GM12878 (cell line): ENCODE measurements around the gene TIAM1. TPM values are rescaled to one million over a fixed set of nuclear protein-coding genes. Genes with fewer than 3 reads are reported as not detected.

ENCODE experiments used
- ATAC-seq: fragments of 200-7000 bp; cut with Tn5 transposase; 3 replicates; pipeline ENCODE4 v1.9.1; 2020; ENCODE audit warnings: mild to moderate bottlenecking, moderate library complexity
- BruUV-seq: library from RNA; stranded (reverse); fragments of 400-500 nt; replicated peaks from 2 replicates; lab custom pipeline; 2021; lab: Mats Ljungman, UMichigan
- CTCF ChIA-PET: fragments of 300-600 bp; sonication (Branson Sonifier 250); formaldehyde crosslinking; extraction: SDS; loops from one replicate; lab custom pipeline; 2021; ENCODE audit warnings: inconsistent platforms; lab: Yijun Ruan, JAX
- POLR2A ChIA-PET: fragments of 350-600 bp; formaldehyde crosslinking; extraction: SDS; loops from one replicate; lab custom pipeline; 2021; ENCODE audit warnings: inconsistent platforms; lab: Charles Lee
- RAD21 ChIA-PET: fragments of 300-600 bp; sonication (Branson Sonifier 250); formaldehyde crosslinking; loops from one replicate; lab custom pipeline; 2023; ENCODE audit warnings: antibody characterized with exemption; ENCODE audit not compliant: unreplicated experiment; lab: Charles Lee
- SMC1A ChIA-PET: fragments of 300-600 bp; sonication (Branson Sonifier 250); formaldehyde crosslinking; loops from one replicate; lab custom pipeline; 2023; ENCODE audit not compliant: unreplicated experiment, uncharacterized antibody; lab: Charles Lee
- DNase-seq: peaks from one replicate; pipeline ENCODE4 v3.0.0-alpha.2; 2011; ENCODE audit warnings: low read depth, low spot score
- FAIRE-seq: peaks from 3 replicates; lab custom pipeline; 2011; peaks lifted over from hg19 to GRCh38; lab: Jason Lieb, UNC
- H2AFZ ChIP-seq: 2 replicates; pipeline ENCODE4 v1.6.0; 2011; ENCODE audit warnings: low read depth, low read length, control low read depth; ENCODE audit not compliant: control insufficient read depth
- H3K27ac ChIP-seq: 2 replicates; pipeline ENCODE4 v1.5.1; 2011; ENCODE audit warnings: control low read depth; ENCODE audit not compliant: control insufficient read depth, insufficient read depth
- H3K27me3 ChIP-seq, 2 experiments: replicated peaks in 1 of 2; 2 replicates each; pipeline versions ENCODE4 v1.6.0 to v1.6.1; 2011; ENCODE audit warnings: low read length in 1 of 2; ENCODE audit not compliant: control insufficient read depth in 2 of 2, insufficient read depth in 2 of 2
- H3K36me3 ChIP-seq, 2 experiments: 2 replicates each; pipeline ENCODE4 v1.5.1; 2011; ENCODE audit warnings: low read length in 1 of 2; ENCODE audit not compliant: control insufficient read depth in 2 of 2, insufficient read depth in 2 of 2
- H3K4me1 ChIP-seq: 2 replicates; pipeline ENCODE4 v1.6.1; 2011; ENCODE audit warnings: mild to moderate bottlenecking, low read length, moderate library complexity, mixed read lengths; ENCODE audit not compliant: control insufficient read depth, insufficient read depth
- H3K4me2 ChIP-seq: 2 replicates; pipeline ENCODE4 v1.6.0; 2011; ENCODE audit warnings: control low read depth; ENCODE audit not compliant: control insufficient read depth, insufficient read depth
- H3K4me3 ChIP-seq: fragments of 200-600 bp; sonication (generic); 2 replicates; pipeline ENCODE4 v1.5.1; 2016
- H3K79me2 ChIP-seq: 2 replicates; pipeline ENCODE4 v1.6.0; 2011; ENCODE audit warnings: low read length; ENCODE audit not compliant: control insufficient read depth, insufficient read depth
- H3K9ac ChIP-seq: 2 replicates; pipeline ENCODE4 v1.8.0; 2011; ENCODE audit warnings: low read length, control low read depth, mixed read lengths; ENCODE audit not compliant: control insufficient read depth, insufficient read depth
- H3K9me3 ChIP-seq: replicated peaks from 3 replicates; pipeline ENCODE4 v1.5.1; 2011; ENCODE audit warnings: mild to moderate bottlenecking, low read length; ENCODE audit not compliant: control insufficient read depth, insufficient read depth
- H4K20me1 ChIP-seq: 2 replicates; pipeline ENCODE4 v1.6.0; 2011; ENCODE audit not compliant: control insufficient read depth, insufficient read depth
- BACH1 ChIP-seq: fragments of 450-650 bp; IDR thresholded peaks from 2 replicates; pipeline ENCODE4 v1.6.1; 2017; ENCODE audit warnings: mild to moderate bottlenecking, borderline replicate concordance
- BCL11A ChIP-seq: IDR thresholded peaks from 2 replicates; pipeline ENCODE4 v1.6.1; 2011; ENCODE audit warnings: low read depth, low read length
- CBX3 ChIP-seq: fragments of 200-600 bp; sonication (generic); IDR thresholded peaks from 2 replicates; pipeline ENCODE4 v1.6.1; 2016; ENCODE audit warnings: low read depth, borderline replicate concordance
- E4F1 ChIP-seq: fragments of 450-650 bp; IDR thresholded peaks from 2 replicates; pipeline ENCODE4 v1.6.1; 2018; ENCODE audit warnings: borderline replicate concordance, mild to moderate bottlenecking; ENCODE audit not compliant: partially characterized antibody
- EGR1 ChIP-seq, 2 experiments: IDR thresholded peaks; 1 replicate in 1 of 2; 2 replicates in 1 of 2; pipeline ENCODE4 v1.6.1; 2011 to 2012; ENCODE audit warnings: low read depth in 2 of 2, low read length in 2 of 2, borderline replicate concordance in 1 of 2, mild to moderate bottlenecking in 1 of 2, moderate library complexity in 1 of 2
- HCFC1 ChIP-seq: fragments of 150-350 bp; IDR thresholded peaks from 2 replicates; pipeline ENCODE4 v1.6.1; 2014; ENCODE audit warnings: low read length
- HDAC2 ChIP-seq: fragments of 200-600 bp; sonication (generic); IDR thresholded peaks from 2 replicates; pipeline ENCODE4 v1.6.1; 2017
- HDGF ChIP-seq: fragments of 450-650 bp; IDR thresholded peaks from 2 replicates; pipeline ENCODE4 v1.6.1; 2016; ENCODE audit warnings: antibody characterized with exemption
- LARP7 ChIP-seq: fragments of 450-650 bp; IDR thresholded peaks from 2 replicates; pipeline ENCODE4 v1.6.1; 2017; ENCODE audit warnings: mild to moderate bottlenecking
- NR2C2 ChIP-seq: IDR thresholded peaks from 2 replicates; pipeline ENCODE4 v1.6.1; 2011; ENCODE audit warnings: borderline replicate concordance, low read depth; ENCODE audit not compliant: control insufficient read depth, insufficient read length
- NRF1 ChIP-seq: conservative IDR thresholded peaks from 2 replicates; pipeline ENCODE4 v1.6.1; 2011; ENCODE audit warnings: mild to moderate bottlenecking, low read depth, low read length, improper control_type of control experiment
- SMAD1 ChIP-seq: fragments of 450-650 bp; IDR thresholded peaks from 2 replicates; pipeline ENCODE4 v1.6.1; 2018; ENCODE audit warnings: mild to moderate bottlenecking, low read depth; ENCODE audit not compliant: partially characterized antibody
- SP1 ChIP-seq: IDR thresholded peaks from one replicate; pipeline ENCODE4 v1.6.1; 2011; ENCODE audit warnings: low read depth, low read length
- SRF ChIP-seq, 2 experiments: IDR thresholded peaks; 2 replicates each; pipeline ENCODE4 v1.6.1; 2011; ENCODE audit warnings: low read depth in 2 of 2, low read length in 2 of 2, mild to moderate bottlenecking in 1 of 2, moderate library complexity in 1 of 2
- SUPT20H ChIP-seq: IDR thresholded peaks from 2 replicates; pipeline ENCODE4 v1.6.1; 2011; ENCODE audit warnings: low read depth, mild to moderate bottlenecking, low read length, moderate library complexity, borderline replicate concordance; ENCODE audit not compliant: control insufficient read depth
- TBL1XR1 ChIP-seq: IDR thresholded peaks from 2 replicates; pipeline ENCODE4 v1.6.1; 2012; ENCODE audit warnings: low read depth, low read length, improper control_type of control experiment
- YY1 ChIP-seq: IDR thresholded peaks from 2 replicates; pipeline ENCODE4 v1.6.1; 2011; ENCODE audit warnings: low read depth, mild to moderate bottlenecking, low read length
- ZNF217 ChIP-seq: fragments of 450-650 bp; IDR thresholded peaks from 2 replicates; pipeline ENCODE4 v1.6.1; 2017; ENCODE audit warnings: antibody characterized with exemption, mild to moderate bottlenecking
- WGBS: methylation state at CpG from one replicate; pipeline ENCODE4 v1.1.6; 2016; ENCODE audit warnings: low lambda C conversion rate; ENCODE audit not compliant: insufficient replicate concordance, insufficient coverage; ENCODE audit errors: missing lambda C conversion rate; 5-methylcytosine and 5-hydroxymethylcytosine counted together
- in situ Hi-C: fragments of 300-500 bp; cut with MboI; formaldehyde crosslinking; loops from 9 replicates; pipeline ENCODE4 v1.14.3; 2018; ENCODE audit warnings: mixed read lengths
- intact Hi-C: fragments of 100-400 bp; cut with micrococcal nuclease; formaldehyde crosslinking; loops from one replicate; pipeline ENCODE4 v1.14.2; 2022; ENCODE audit not compliant: unreplicated experiment
- polyA plus RNA-seq, 11 experiments: library from polyadenylated mRNA; depleted of rRNA in 4 of 11; unstranded in 6 of 11; stranded (reverse) in 5 of 11; fragments of >200 nt; fragmentation: Nextera tagmentation in 4 of 11; fragmentation: Illumina TruSeq in 1 of 11; extraction: Ambion mirVana in 4 of 11; extraction: Trizol in 1 of 11; gene quantifications; 1 replicate in 1 of 11; 2 replicates in 10 of 11; pipeline versions ENCODE4 v1.2.1 to v1.2.3, GENCODE V29; 2011 to 2016; ENCODE audit warnings: inconsistent platforms in 2 of 11, missing spikeins in 2 of 11, low read depth in 1 of 11
- total RNA-seq, 4 experiments: library from RNA; depleted of rRNA in 3 of 4; stranded (reverse); fragments of >200 nt in 3 of 4; fragmentation: Illumina TruSeq in 1 of 4; extraction: Trizol in 1 of 4; gene quantifications; 2 replicates each; pipeline versions ENCODE4 v1.2.1 to v1.2.3, GENCODE V29; 2013 to 2021
- TF ChIP-seq, protein P1 (sequence below): fragments of 450-650 bp; formaldehyde crosslinking; IDR thresholded peaks from 2 replicates; pipeline ENCODE4 v1.4.0; 2022; ENCODE audit warnings: mild to moderate bottlenecking, moderate library complexity

TIAM1 gene
- total and polyA plus RNA-seq, 10 of the 15 experiments (the other 5 are each of a cell fraction or from before 2014, with no cell fraction given), result 0.31 to 35.9 (median 0.78) TPM

GRCh38 chr21:31156662-31157061 lies 187.4 kb downstream of the TIAM1 start:
- H3K9me3 ChIP-seq, result 0 out of 3 replicates have a peak, but pooled peaks cover 1% of the 10 kb centered on the region
- H3K4me2 ChIP-seq, result no peak overlapping the region
- H3K4me1 ChIP-seq, result no peaks in the 10 kb centered on the region
- RAD21 ChIA-PET, result no interaction called here
- intact Hi-C loops, result no loop called here
- in situ Hi-C loops, result no loop called here
- H3K79me2 ChIP-seq, result no peaks in the 10 kb centered on the region
- FAIRE-seq (no peak), DNase-seq (no peak), ATAC-seq (no peak)
- BruUV-seq, result no TSS peak
- SMC1A ChIA-PET, result interaction anchor here (1.0 kb wide), 1 partner anchor 55 kb away, joined by 4 read pairs; no protein-coding TSS in a partner anchor
- CTCF ChIA-PET, result interaction anchor here (0.5 to 2.0 kb wide), 4 partner anchors 23 to 69 kb away, joined by 3 to 8 read pairs (median 3); no protein-coding TSS in a partner anchor
- H3K27ac ChIP-seq, result no peak overlapping the region
- H2AFZ ChIP-seq, result no peak overlapping the region
- no peaks in the 10 kb centered on the region for H3K27me3 ChIP-seq
- no peaks in the 10 kb centered on the region for H4K20me1 ChIP-seq
- no peaks in the 10 kb centered on the region for H3K36me3 ChIP-seq
- POLR2A ChIA-PET, result no interaction called here
- no peak overlapping the region for H3K9ac ChIP-seq
- 17% methylated on average over 2 of the region's 2 CpGs for WGBS
- no peak overlapping the region for H3K4me3 ChIP-seq
- no peak for TF ChIP-seq SRF (IDR thresholded peaks at IDR 0.05; ENCODE audit: low read depth in 2 of 2, low read length in 2 of 2)
- no peak for TF ChIP-seq NR2C2
- TF ChIP-seq, protein P1, sequence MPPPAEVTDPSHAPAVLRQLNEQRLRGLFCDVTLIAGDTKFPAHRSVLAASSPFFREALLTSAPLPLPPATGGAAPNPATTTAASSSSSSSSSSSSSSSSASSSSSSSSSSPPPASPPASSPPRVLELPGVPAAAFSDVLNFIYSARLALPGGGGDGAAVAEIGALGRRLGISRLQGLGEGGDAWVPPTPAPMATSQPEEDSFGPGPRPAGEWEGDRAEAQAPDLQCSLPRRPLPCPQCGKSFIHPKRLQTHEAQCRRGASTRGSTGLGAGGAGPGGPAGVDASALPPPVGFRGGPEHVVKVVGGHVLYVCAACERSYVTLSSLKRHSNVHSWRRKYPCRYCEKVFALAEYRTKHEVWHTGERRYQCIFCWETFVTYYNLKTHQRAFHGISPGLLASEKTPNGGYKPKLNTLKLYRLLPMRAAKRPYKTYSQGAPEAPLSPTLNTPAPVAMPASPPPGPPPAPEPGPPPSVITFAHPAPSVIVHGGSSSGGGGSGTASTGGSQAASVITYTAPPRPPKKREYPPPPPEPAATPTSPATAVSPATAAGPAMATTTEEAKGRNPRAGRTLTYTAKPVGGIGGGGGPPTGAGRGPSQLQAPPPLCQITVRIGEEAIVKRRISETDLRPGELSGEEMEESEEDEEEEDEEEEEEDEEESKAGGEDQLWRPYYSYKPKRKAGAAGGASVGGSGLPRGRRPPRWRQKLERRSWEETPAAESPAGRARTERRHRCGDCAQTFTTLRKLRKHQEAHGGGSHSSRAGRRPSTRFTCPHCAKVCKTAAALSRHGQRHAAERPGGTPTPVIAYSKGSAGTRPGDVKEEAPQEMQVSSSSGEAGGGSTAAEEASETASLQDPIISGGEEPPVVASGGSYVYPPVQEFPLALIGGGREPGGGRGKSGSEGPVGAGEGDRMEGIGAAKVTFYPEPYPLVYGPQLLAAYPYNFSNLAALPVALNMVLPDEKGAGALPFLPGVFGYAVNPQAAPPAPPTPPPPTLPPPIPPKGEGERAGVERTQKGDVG (CRISPR knock-in tag), result no peak
- TF ChIP-seq SP1, result no peak
- no peak for TF ChIP-seq LARP7
- TF ChIP-seq SMAD1, result no peak
- TF ChIP-seq HDGF, result no peak
- no peak for TF ChIP-seq NRF1
- no peak for TF ChIP-seq CBX3
- no peak for TF ChIP-seq ZNF217
- no peak for TF ChIP-seq HCFC1
- TF ChIP-seq SUPT20H, result no peak
- TF ChIP-seq BCL11A, result no peak
- TF ChIP-seq E4F1, result no peak
- TF ChIP-seq HDAC2, result no peak
- no peak for TF ChIP-seq EGR1 (IDR thresholded peaks at IDR 0.05; ENCODE audit: borderline replicate concordance in 1 of 2, low read depth in 2 of 2, low read length in 2 of 2)
- no peak for TF ChIP-seq BACH1
- no peak for TF ChIP-seq TBL1XR1
- no peak for TF ChIP-seq YY1
